GM12891 (cell line): Measurements from ENCODE around the gene SLC44A1.

Source experiments
- PAX5 ChIP-seq: IDR thresholded peaks from 2 replicates; pipeline ENCODE4 v1.6.1; 2011; ENCODE audit warnings: low read length, moderate library complexity, mild to moderate bottlenecking; ENCODE audit not compliant: insufficient read depth, severe bottlenecking
- POLR2A ChIP-seq: IDR thresholded peaks from 2 replicates; pipeline ENCODE4 v1.6.1; 2011; ENCODE audit warnings: low read depth, low read length, control low read depth
- POLR2AphosphoS5 ChIP-seq: IDR thresholded peaks from 2 replicates; pipeline ENCODE4 v1.6.1; 2011; ENCODE audit warnings: low read depth, low read length, control low read depth
- POU2F2 ChIP-seq: IDR thresholded peaks from 2 replicates; pipeline ENCODE4 v1.6.1; 2011; ENCODE audit warnings: low read depth, mild to moderate bottlenecking, control low read depth, low read length, moderate library complexity
- SPI1 ChIP-seq: IDR thresholded peaks from 2 replicates; pipeline ENCODE4 v1.6.1; 2011; ENCODE audit warnings: low read depth, low read length, control low read depth
- TAF1 ChIP-seq: IDR thresholded peaks from 2 replicates; pipeline ENCODE4 v1.6.1; 2011; ENCODE audit warnings: low read depth, low read length, control low read depth

- TF ChIP-seq POLR2AphosphoS5: no peak
- no peak for TF ChIP-seq POLR2A
- TF ChIP-seq SPI1: no peak
- no peak for TF ChIP-seq TAF1
- TF ChIP-seq PAX5: no peak
- no peak for TF ChIP-seq POU2F2
These were observed 129.3 kb downstream of the SLC44A1 start for GRCh38 chr9:105373723-105374122.
